Loucy (cell line): ENCODE measurements around the gene RPTOR.

Source experiments
- H2AFZ ChIP-seq: fragments of 200-600 bp; sonication (generic); 2 replicates; pipeline ENCODE4 v1.6.0; 2016; ENCODE audit warnings: antibody characterized with exemption, mild to moderate bottlenecking, low read length, moderate library complexity
- H3F3A ChIP-seq: fragments of 200-600 bp; 2 replicates; pipeline ENCODE4 v1.6.0; 2016; ENCODE audit warnings: antibody characterized with exemption, low read depth, mild to moderate bottlenecking
- H3K27me3 ChIP-seq: fragments of 200-600 bp; sonication (generic); 2 replicates; pipeline ENCODE4 v1.6.1; 2014; ENCODE audit warnings: low read length, mild to moderate bottlenecking; ENCODE audit not compliant: insufficient read depth, poor library complexity, severe bottlenecking
- H3K36me3 ChIP-seq: fragments of 200-600 bp; sonication (generic); 2 replicates; pipeline ENCODE4 v1.6.1; 2016; ENCODE audit warnings: low read length; ENCODE audit not compliant: insufficient read depth
- H3K4me1 ChIP-seq: fragments of 200-600 bp; sonication (generic); 2 replicates; pipeline ENCODE4 v1.5.1; 2014; ENCODE audit warnings: low read length, mild to moderate bottlenecking; ENCODE audit not compliant: insufficient read depth, poor library complexity, severe bottlenecking
- H3K4me2 ChIP-seq: fragments of 200-600 bp; sonication (generic); 2 replicates; pipeline ENCODE4 v1.6.0; 2014; ENCODE audit warnings: antibody characterized with exemption, low read length, low read depth, mild to moderate bottlenecking; ENCODE audit not compliant: poor library complexity, severe bottlenecking
- H3K4me3 ChIP-seq: fragments of 200-600 bp; sonication (generic); 2 replicates; pipeline ENCODE4 v1.5.1; 2014; ENCODE audit warnings: low read length, mild to moderate bottlenecking, mixed read lengths; ENCODE audit not compliant: poor library complexity, severe bottlenecking
- H3K79me2 ChIP-seq: fragments of 200-600 bp; sonication (generic); 2 replicates; pipeline ENCODE4 v1.6.1; 2014; ENCODE audit warnings: low read length; ENCODE audit not compliant: insufficient read depth
- H3K9ac ChIP-seq: fragments of 200-600 bp; sonication (generic); 2 replicates; pipeline ENCODE4 v1.6.0; 2014; ENCODE audit warnings: mild to moderate bottlenecking, low read depth, low read length, moderate library complexity; ENCODE audit not compliant: poor library complexity, severe bottlenecking
- H3K9me2 ChIP-seq: fragments of 200-600 bp; sonication (generic); replicated peaks from 2 replicates; pipeline ENCODE4 v1.6.1; 2016; ENCODE audit warnings: low read depth, low read length, mixed read lengths
- H3K9me3 ChIP-seq: fragments of 200-600 bp; sonication (generic); 2 replicates; pipeline ENCODE4 v1.6.1; 2014; ENCODE audit warnings: mild to moderate bottlenecking, antibody characterized with exemption, low read length, low read depth; ENCODE audit not compliant: insufficient read depth
- H4K20me1 ChIP-seq: fragments of 200-600 bp; sonication (generic); 2 replicates; pipeline ENCODE4 v1.6.0; 2014; ENCODE audit warnings: antibody characterized with exemption, low read length, mild to moderate bottlenecking; ENCODE audit not compliant: insufficient read depth, poor library complexity, severe bottlenecking
- EZH2phosphoT487 ChIP-seq: fragments of 200-600 bp; IDR thresholded peaks from 2 replicates; pipeline ENCODE4 v1.6.1; 2018; ENCODE audit warnings: antibody characterized with exemption, mild to moderate bottlenecking, moderate library complexity, borderline replicate concordance
- TF ChIP-seq, protein P1 (sequence below): fragments of 200-600 bp; sonication (generic); conservative IDR thresholded peaks from 2 replicates; pipeline ENCODE4 v1.5.1; 2014; ENCODE audit warnings: mild to moderate bottlenecking, antibody characterized with exemption, low read length

The RPTOR gene

GRCh38 chr17:80777274-80777673, 232.6 kb downstream of the RPTOR start:
- H3K4me2 ChIP-seq, result no peak overlapping the region
- no peak overlapping the region for H2AFZ ChIP-seq
- H3K36me3 ChIP-seq, result no peaks in the 10 kb centered on the region
- no peaks in the 10 kb centered on the region for H3K9me3 ChIP-seq
- no peak for TF ChIP-seq EZH2phosphoT487
- TF ChIP-seq, protein P1, sequence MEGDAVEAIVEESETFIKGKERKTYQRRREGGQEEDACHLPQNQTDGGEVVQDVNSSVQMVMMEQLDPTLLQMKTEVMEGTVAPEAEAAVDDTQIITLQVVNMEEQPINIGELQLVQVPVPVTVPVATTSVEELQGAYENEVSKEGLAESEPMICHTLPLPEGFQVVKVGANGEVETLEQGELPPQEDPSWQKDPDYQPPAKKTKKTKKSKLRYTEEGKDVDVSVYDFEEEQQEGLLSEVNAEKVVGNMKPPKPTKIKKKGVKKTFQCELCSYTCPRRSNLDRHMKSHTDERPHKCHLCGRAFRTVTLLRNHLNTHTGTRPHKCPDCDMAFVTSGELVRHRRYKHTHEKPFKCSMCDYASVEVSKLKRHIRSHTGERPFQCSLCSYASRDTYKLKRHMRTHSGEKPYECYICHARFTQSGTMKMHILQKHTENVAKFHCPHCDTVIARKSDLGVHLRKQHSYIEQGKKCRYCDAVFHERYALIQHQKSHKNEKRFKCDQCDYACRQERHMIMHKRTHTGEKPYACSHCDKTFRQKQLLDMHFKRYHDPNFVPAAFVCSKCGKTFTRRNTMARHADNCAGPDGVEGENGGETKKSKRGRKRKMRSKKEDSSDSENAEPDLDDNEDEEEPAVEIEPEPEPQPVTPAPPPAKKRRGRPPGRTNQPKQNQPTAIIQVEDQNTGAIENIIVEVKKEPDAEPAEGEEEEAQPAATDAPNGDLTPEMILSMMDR, result no peak
- no peaks in the 10 kb centered on the region for H4K20me1 ChIP-seq
- H3K9ac ChIP-seq, result no peak overlapping the region
- H3K4me1 ChIP-seq, result peaks cover 66% of the 10 kb centered on the region
- no peak overlapping the region for H3K4me3 ChIP-seq
- peaks cover 31% of the 10 kb centered on the region; the same call in 1 of the 2 replicates for H3K79me2 ChIP-seq
- H3F3A ChIP-seq, result no peaks in the 10 kb centered on the region
- H3K9me2 ChIP-seq, result no peaks in the 10 kb centered on the region
- no peaks in the 10 kb centered on the region for H3K27me3 ChIP-seq

DNA sequence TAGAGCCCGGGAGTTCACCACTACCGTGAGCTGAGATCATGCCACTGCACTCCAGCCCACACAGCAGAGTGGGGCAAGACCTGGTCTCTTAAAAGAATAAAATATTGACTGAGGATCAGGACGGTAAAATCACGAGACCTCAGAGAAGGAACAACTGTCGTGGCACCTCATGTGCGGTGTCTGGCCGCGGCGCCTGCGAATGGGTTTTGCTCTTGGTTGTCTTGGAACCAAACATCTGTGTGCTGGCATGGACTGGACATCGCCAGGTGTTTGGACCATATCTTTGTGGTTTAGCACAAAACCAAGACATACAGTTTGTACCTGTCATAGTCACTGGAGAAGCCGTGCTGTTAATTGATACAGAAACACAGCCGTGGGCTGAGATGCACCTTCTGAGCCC, 234.1 kb downstream of the RPTOR start:
- H4K20me1 ChIP-seq, result no peaks in the 10 kb centered on the region
- H3K9me2 ChIP-seq, result no peaks in the 10 kb centered on the region
- no peaks in the 10 kb centered on the region for H3K36me3 ChIP-seq
- TF ChIP-seq, protein P1, result no peak
- no peak for TF ChIP-seq EZH2phosphoT487
- no peaks in the 10 kb centered on the region for H3K27me3 ChIP-seq
- H3K4me3 ChIP-seq, result no peak overlapping the region
- H3K9me3 ChIP-seq, result no peaks in the 10 kb centered on the region
- H3K4me1 ChIP-seq, result peaks cover 67% of the 10 kb centered on the region
- H3K4me2 ChIP-seq, result no peak overlapping the region
- no peak overlapping the region for H2AFZ ChIP-seq
- H3K79me2 ChIP-seq, result peaks cover 26% of the 10 kb centered on the region; the same call in 1 of the 2 replicates
- H3K9ac ChIP-seq, result no peak overlapping the region
- peaks cover 4% of the 10 kb centered on the region; the same call in 1 of the 2 replicates for H3F3A ChIP-seq

GRCh38 chr17:80779336-80779735, 234.7 kb downstream of the RPTOR start:
- H3K4me1 ChIP-seq, result peaks cover 66% of the 10 kb centered on the region
- H3K27me3 ChIP-seq, result no peaks in the 10 kb centered on the region
- TF ChIP-seq, protein P1, result no peak
- no peak for TF ChIP-seq EZH2phosphoT487
- H3K4me3 ChIP-seq, result no peak overlapping the region
- H3K4me2 ChIP-seq, result no peak overlapping the region
- H3K9me3 ChIP-seq, result no peaks in the 10 kb centered on the region
- H3K79me2 ChIP-seq, result peaks cover 20% of the 10 kb centered on the region; the same call in 1 of the 2 replicates
- no peaks in the 10 kb centered on the region for H4K20me1 ChIP-seq
- no peaks in the 10 kb centered on the region for H3K36me3 ChIP-seq
- no peak overlapping the region for H2AFZ ChIP-seq
- H3F3A ChIP-seq, result peaks cover 4% of the 10 kb centered on the region; the same call in 1 of the 2 replicates
- H3K9ac ChIP-seq, result no peak overlapping the region
- H3K9me2 ChIP-seq, result no peaks in the 10 kb centered on the region
